ENCODE data around the gene TRPV6. TPM values are rescaled to one million over a fixed set of nuclear protein-coding genes. Genes with fewer than 3 reads are reported as not detected.

TRPV6 gene
- polyA plus RNA-seq, 1 donor (not counting 4 experiments of a cell fraction or from before 2014, with no cell fraction given), result 1.5 TPM

GRCh38 chr7:142897691-142898090 is 12.1 kb upstream of the TRPV6 start:
- Histone ChIP-seq H3K9ac (ENCODE audit: control insufficient read depth, extremely low read depth, insufficient read depth, low read length) (no peak overlapping the region), H3K27me3 (ENCODE audit: control insufficient read depth, extremely low read depth, insufficient read depth, low read length) (peaks cover 9% of the 10 kb centered on the region), H3K9me3 (ENCODE audit: control insufficient read depth, low read depth, low read length) (no peaks in the 10 kb centered on the region), H3K9me1 (ENCODE audit: control insufficient read depth, extremely low read depth, insufficient read depth, low read length) (no peaks in the 10 kb centered on the region), H3K27ac (ENCODE audit: control insufficient read depth, insufficient read depth, low read length) (no peak overlapping the region), H3K4me2 (ENCODE audit: control insufficient read depth, extremely low read depth, insufficient read depth, low read depth, low read length) (no peak overlapping the region), H2AFZ (ENCODE audit: control insufficient read depth, low read length) (no peak overlapping the region), H4K20me1 (ENCODE audit: control insufficient read depth, extremely low read depth, insufficient read depth, low read length) (no peaks in the 10 kb centered on the region), H3K36me3 (ENCODE audit: control insufficient read depth in 2 of 2, extremely low read depth in 1 of 2, insufficient read depth in 2 of 2, low read length in 2 of 2) (no peaks in the 10 kb centered on the region), H3K4me3 (ENCODE audit: control insufficient read depth in 2 of 3, extremely low read depth in 1 of 3, insufficient read depth in 2 of 3, low read depth in 1 of 3, low read length in 3 of 3) (no peak overlapping the region), H3K79me2 (ENCODE audit: control insufficient read depth, insufficient read depth, low read length) (no peaks in the 10 kb centered on the region), H3K4me1 (ENCODE audit: control insufficient read depth, extremely low read depth, insufficient read depth, low read length) (no peaks in the 10 kb centered on the region)
- DNase-seq (ENCODE audit: low read depth, low spot score), result no peak
- no peak for FAIRE-seq
- TF ChIP-seq EZH2 (IDR thresholded peaks at IDR 0.05; ENCODE audit: low read length), result no peak
- no peak for TF ChIP-seq CTCF (optimal IDR thresholded peaks at IDR 0.05 in 1 of 3, IDR thresholded peaks at IDR 0.05 in 1 of 3, conservative IDR thresholded peaks at IDR 0.05 in 1 of 3; ENCODE audit: extremely low read depth in 1 of 3, insufficient read depth in 2 of 3, low read length in 3 of 3)
- dilution Hi-C loops (cut with MboI; ENCODE audit: extremely low pct_ligation_motif_present, low sequenced_read_pairs), result no loop called here

GRCh38 chr7:142896741-142897379 is 11.3 kb upstream of the TRPV6 start:
- no peaks in the 10 kb centered on the region for H3K9me3 ChIP-seq (ENCODE audit: control insufficient read depth, low read depth, low read length)
- dilution Hi-C loops (cut with MboI; ENCODE audit: extremely low pct_ligation_motif_present, low sequenced_read_pairs), result no loop called here
- H3K27ac ChIP-seq (ENCODE audit: control insufficient read depth, insufficient read depth, low read length), result no peak overlapping the region
- H3K36me3 ChIP-seq (ENCODE audit: control insufficient read depth in 2 of 2, extremely low read depth in 1 of 2, insufficient read depth in 2 of 2, low read length in 2 of 2), result no peaks in the 10 kb centered on the region
- no peak for FAIRE-seq
- no peak for TF ChIP-seq EZH2 (IDR thresholded peaks at IDR 0.05; ENCODE audit: low read length)
- TF ChIP-seq CTCF (optimal IDR thresholded peaks at IDR 0.05 in 1 of 3, IDR thresholded peaks at IDR 0.05 in 1 of 3, conservative IDR thresholded peaks at IDR 0.05 in 1 of 3; ENCODE audit: extremely low read depth in 1 of 3, insufficient read depth in 2 of 3, low read length in 3 of 3), result no peak
- H3K9me1 ChIP-seq (ENCODE audit: control insufficient read depth, extremely low read depth, insufficient read depth, low read length), result no peaks in the 10 kb centered on the region
- H3K4me1 ChIP-seq (ENCODE audit: control insufficient read depth, extremely low read depth, insufficient read depth, low read length), result no peaks in the 10 kb centered on the region
- no peak overlapping the region for H2AFZ ChIP-seq (ENCODE audit: control insufficient read depth, low read length)
- no peaks in the 10 kb centered on the region for H3K79me2 ChIP-seq (ENCODE audit: control insufficient read depth, insufficient read depth, low read length)
- H3K4me3 ChIP-seq (ENCODE audit: control insufficient read depth in 2 of 3, extremely low read depth in 1 of 3, insufficient read depth in 2 of 3, low read depth in 1 of 3, low read length in 3 of 3), result no peak overlapping the region
- H3K4me2 ChIP-seq (ENCODE audit: control insufficient read depth, extremely low read depth, insufficient read depth, low read depth, low read length), result no peak overlapping the region
- no peaks in the 10 kb centered on the region for H4K20me1 ChIP-seq (ENCODE audit: control insufficient read depth, extremely low read depth, insufficient read depth, low read length)
- peaks cover 9% of the 10 kb centered on the region for H3K27me3 ChIP-seq (ENCODE audit: control insufficient read depth, extremely low read depth, insufficient read depth, low read length)
- H3K9ac ChIP-seq (ENCODE audit: control insufficient read depth, extremely low read depth, insufficient read depth, low read length), result no peak overlapping the region
- no peak for DNase-seq (ENCODE audit: low read depth, low spot score)
